ENCODE results near the gene OBSCN.
"Not testable (repeated sequence)": the region's sequence is repeated elsewhere in the genome, so short reads cannot be mapped to it uniquely, and the experiment has no call there.

Gene OBSCN

DNA sequence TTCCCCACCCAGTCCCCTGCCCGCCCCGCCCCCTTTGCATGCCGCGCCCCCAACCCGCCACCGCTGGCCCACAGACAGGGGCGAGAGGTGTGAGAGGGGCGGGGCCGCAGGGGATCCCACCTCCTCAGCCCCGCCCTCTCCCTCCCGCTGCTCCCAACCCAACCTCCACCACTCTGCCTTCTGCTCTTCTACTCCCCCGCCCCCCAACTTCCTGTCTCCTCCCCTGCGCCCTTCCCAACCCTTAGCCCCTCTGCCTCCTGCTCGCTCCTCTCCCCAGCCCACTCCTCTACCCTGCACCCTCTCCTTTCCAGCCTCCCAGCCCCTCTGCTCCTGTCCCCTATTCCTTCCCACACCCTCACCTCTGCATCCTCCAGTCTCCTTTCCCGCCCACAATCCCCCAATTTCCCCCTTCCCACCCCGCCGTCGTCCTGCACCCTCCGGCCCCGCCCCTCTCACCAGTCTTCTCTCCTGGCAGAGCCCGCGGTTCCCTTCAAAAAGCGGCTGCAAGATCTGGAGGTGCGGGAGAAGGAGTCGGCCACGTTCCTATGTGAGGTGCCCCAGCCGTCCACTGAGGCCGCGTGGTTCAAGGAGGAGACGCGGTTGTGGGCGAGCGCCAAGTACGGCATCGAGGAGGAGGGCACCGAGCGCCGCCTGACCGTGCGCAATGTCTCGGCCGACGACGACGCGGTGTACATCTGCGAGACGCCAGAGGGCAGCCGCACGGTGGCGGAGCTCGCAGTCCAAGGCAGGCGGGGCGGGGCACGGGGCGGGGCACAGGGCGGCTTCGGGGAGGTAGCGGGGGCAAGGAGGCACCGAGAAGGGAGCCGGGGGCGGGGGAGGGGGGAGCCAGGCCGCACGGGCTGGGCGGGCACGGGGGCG, 5.4 kb downstream of the OBSCN start:
- peak; percentile 78 for DNase-seq

DNA sequence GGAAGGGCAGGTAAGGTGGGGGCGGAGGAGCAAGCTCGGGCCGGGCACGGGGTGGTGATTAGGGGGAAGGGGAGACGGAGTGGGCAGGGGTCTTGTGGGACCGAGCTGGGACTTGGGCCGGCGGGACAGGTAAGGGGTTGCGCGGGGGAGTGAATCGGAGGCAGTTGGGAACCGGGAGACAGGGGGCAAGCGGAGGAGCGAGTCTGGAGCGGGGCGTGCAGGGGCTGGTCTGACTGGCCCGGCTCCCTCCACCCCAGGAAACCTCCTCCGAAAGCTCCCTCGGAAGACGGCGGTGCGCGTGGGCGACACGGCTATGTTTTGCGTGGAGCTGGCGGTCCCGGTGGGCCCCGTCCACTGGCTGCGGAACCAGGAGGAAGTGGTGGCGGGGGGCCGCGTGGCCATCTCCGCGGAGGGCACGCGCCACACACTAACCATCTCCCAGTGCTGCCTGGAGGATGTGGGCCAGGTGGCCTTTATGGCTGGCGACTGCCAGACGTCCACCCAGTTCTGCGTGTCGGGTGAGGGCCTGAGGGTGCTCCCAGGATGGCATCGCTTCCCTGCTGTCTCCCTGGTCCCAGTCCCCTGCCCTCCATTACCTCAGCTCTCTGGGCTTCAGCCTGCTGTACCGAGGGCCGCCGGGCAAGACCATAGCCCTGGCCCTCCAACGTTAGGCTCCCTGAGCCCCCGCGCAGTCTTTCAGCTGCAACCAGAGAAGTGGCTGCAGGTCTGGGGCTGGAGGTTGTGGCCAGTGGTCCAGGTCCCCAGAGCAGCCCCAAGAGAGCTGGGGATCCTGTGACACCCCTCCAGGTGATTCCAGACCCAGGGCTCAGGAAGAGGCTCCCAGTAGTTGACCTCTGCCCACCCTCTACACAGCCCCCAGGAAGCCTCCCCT, 6.3 kb downstream of the OBSCN start:
- DNase-seq: no peak

DNA sequence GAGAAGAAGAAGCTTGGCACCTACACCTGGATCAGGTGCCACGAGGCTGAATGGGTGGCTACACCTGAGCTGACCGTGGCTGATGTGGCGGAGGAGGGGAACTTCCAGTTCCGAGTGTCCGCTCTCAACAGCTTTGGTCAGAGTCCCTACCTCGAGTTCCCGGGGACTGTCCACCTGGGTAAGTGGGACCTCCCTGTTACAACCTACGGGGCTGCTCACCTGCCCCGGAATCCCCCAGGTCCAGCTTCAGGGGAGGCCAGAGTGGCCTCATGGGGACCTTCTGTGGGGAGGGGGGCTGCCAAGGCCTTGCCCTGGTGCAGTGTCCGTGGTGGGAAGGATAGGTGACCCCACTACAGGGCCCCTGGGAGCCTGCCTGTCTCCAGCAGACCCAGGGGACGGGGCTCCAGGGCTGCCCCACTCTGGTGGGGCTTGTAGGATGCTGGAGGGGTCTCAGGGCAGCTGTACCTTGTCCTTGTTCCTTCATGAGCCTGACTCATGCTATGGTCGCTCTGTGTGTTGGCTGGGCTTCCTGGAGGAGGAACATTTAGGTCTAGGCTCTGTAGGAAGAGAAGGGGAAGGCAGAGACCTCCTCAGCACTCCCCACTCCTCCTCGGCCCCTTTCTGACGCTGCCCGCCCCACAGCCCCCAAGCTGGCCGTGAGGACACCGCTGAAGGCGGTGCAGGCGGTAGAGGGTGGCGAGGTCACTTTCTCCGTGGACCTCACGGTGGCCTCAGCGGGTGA, 7.2 kb downstream of the OBSCN start:
- no peak for DNase-seq

DNA sequence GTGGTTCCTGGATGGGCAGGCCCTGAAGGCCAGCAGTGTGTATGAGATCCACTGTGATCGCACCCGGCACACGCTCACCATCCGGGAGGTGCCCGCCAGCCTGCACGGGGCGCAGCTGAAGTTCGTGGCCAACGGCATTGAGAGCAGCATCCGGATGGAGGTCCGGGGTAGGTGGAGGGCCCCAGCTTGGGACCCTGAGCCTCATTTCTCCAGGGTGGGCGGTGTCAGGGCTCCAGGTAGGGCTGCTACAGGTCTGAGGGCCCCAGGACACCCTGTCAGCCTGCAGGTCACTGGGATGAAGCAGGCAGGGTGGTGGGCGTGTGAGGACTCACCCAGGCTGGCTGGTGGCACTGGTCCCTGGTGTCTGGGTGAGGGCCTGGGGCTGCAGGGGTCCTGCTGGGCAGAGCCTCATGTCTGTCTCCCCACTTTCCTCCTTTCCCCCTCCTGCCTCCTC, 7.8 kb downstream of the OBSCN start:
- DNase-seq: no peak

DNA sequence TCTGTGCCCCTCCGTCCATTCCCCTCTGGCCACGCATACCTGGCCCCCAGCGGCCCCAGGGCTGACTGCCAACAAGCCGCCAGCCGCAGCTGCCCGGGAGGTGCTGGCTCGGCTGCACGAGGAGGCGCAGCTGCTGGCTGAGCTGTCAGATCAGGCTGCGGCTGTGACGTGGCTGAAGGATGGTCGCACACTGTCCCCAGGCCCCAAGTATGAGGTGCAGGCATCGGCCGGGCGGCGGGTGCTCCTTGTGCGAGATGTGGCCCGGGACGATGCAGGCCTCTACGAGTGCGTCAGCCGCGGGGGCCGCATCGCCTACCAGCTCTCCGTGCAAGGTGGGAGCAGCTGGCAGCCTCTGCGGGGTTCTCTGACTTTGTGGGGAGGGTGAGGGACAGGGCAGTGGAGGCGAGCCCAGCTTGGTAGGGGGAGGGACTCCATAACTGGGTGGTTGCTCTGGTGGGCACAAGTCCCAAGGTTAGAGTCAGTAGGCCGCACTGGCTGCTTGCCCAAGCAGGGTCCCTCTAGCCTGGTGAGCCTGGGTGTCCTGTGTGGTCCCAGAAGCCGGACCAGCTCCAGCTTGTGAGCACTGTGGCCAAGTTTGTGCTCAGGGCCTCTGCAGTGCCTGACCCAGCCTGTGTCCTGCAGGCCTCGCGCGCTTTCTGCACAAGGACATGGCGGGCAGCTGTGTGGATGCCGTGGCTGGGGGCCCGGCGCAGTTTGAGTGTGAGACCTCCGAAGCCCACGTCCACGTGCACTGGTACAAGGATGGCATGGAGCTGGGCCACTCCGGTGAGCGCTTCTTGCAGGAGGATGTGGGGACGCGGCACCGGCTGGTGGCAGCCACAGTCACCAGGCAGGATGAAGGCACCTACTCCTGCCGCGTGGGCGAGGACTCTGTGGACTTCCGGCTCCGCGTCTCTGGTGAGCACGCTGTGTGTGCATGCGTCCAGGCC, 8.8 kb downstream of the OBSCN start:
- no peak for DNase-seq

DNA sequence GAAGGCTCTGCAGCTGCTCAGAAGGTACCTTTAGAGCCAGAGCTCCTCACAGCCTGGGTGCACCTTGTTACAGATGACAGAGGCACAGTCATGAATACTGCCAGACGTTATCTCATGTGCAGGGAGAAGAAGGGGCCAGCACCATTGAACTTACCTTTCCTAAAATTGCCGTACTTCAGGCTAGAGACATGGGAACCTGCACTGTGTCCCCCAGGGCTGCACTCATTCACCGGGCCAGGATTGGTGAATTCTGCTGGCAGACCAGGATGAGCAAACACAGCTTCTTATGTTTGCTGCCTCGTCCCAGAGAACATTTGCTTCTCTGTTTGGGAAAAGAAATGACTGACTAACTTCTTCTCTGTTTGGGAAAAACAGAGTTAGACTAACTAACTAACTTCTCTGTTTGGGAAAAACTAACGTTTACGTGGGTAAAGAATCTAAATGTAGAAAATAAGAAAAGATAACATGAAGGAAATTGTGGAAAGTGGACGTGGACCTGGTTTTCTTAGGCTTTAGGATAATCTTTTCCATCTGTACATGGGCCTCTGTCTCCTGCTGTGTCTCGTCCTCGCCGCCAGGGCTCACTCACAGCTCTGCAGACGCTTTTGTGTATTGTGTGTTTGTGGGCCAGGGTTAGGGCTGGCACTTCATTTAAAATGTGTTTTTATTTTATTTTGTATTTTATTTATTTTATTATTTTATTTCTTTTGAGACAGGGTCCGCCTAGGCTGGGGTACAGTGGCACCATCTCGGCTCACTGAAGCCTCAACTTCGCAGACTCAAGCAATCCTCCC, 9.9 kb downstream of the OBSCN start:
- peak; percentile 40 for DNase-seq

DNA sequence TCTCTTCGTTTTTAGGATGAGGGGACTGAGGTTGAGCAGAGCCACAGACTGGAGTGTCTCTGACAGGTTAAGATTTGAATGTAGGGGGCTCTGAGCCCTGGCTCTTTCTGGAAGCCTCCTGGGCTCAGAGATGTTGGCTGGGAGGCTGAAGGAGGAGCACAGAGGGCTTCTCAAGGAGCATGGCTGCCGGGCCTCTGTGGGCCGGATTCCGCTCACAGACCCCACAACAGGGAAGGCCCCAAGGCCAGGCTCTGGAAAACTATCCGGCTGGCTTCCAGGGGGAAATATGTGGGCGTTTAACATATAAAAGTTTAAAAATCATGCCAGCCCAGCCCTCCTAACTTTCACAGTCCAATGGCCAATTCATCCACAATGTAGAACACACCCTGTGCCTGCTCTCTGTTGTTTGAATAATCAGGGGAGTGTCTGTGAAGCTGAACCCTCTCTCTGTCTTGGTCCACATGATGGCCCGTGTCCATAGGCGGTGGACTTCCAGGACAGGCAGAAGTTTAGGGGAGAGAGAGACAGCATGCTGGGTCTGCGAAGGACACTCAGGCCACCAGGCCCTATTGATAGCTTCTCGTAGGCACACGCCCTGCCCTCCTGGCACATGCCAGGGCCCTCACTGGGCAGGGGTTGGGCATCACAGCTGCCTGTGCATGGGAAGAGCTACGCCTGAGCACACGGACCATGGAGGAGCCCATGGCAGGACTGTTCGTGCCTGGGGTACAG, 10.8 kb downstream of the OBSCN start:
- DNase-seq: no peak

DNA sequence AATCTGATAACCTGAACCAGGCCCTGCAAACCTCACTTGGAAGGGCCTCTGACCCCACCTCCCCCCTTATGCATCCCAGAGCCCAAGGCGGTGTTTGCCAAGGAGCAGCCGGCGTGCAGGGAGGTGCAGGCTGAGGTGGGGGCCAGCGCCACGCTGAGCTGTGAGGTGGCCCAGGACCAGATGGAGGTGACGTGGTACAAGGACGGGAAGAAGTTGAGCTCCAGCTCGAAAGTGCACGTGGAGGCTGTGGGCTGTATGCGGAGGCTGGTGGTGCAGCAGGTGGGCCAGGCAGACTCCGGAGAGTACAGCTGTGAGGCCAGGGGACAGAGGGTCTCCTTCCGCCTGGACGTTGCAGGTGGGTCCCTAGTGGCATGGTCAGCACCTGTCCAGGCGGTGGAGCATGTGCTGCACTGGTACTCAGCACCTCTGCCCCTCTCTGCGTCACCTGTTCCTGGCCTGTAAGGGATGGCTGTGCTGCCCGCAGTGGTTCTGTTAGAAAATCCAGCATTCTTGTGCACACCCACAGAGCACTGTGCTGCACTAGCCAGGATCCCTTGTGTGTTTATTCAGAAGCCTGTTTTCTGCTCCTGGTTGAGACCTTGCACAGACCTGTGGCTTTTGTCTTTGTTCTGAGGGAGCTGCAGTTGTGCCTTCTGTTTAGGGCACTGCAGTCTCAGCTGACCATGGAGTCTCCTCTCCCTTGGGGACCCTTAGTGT, 11.6 kb downstream of the OBSCN start:
- DNase-seq: no peak

DNA sequence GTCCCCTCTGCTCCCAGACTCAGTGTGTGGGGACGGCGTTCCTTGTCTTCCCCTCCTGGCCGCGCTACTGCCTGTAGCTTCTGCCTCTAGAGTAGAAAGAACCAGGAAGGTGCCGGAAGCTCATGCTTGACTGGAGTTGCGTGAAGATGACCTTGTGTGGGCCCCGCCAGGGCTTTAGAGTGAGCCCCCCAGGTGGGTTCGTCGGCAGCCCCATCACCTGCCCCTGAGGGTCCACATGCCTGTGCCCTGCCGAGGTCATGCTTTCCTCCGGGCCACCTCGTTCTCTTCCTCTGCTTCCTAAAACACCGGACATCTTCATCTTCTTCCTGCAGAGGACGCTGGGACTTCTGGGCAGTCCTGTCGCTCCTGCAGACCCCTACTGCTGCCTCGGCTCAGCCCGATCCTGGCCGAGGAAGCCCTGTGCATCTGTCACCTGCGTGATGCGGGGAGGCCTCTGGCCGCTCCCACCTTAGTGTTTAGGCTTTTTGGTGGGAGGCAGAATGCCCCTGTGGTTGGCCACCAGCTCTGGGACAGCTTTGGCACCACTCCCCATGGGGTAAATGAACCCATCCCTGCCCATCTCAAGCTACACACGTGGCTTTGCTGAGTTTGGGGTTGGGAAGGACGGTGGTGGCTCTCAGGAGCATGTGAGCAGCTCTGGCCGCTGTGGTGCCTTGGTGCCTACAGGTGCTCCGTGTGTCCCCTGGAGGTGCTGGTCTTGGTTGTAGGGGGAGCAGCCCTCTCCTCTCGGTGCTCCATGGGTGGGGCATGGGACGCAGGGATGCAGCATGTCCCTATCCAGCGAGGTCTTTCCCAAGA, 12.3 kb downstream of the OBSCN start:
- DNase-seq: no peak

DNA sequence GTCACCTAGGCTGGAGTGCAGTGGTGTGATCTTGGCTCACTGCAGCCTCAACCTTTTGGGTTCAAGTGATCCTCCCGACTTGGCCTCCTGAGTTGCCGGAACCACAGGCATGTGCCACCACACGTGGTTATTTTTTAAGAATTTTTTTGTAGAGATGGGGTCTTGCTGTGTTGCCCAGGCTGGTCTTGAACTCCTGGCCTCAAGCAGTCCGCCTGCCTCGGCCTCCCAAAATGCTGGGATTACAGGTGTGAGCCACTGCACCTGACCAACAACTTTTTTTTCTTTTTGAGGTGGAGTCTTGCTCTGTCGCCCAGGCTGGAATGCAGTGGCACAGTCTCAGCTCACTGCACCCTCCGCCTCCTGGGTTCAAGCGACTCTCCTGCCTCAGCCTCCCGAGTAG, 13.3 kb downstream of the OBSCN start:
- not testable (repeated sequence) for DNase-seq

DNA sequence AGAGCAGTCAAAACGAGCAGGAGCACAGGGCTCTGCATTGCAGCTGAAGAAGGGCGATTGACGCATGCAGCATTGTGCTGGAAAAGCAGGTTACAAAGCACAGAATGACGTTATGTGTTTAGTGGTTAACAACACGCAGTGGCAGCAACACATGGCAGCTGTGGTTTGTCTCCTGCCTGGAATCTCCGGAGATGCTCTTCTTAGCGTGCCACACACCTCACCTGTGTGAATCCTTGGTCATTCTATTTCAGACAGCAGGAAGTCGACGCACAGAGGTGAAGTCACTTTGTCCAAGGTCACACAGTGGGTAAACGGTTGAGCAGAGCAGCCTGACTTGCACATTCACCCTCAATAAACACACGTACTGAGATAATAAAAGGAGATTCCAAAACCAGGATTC, 14.7 kb downstream of the OBSCN start:
- DNase-seq: no peak

DNA sequence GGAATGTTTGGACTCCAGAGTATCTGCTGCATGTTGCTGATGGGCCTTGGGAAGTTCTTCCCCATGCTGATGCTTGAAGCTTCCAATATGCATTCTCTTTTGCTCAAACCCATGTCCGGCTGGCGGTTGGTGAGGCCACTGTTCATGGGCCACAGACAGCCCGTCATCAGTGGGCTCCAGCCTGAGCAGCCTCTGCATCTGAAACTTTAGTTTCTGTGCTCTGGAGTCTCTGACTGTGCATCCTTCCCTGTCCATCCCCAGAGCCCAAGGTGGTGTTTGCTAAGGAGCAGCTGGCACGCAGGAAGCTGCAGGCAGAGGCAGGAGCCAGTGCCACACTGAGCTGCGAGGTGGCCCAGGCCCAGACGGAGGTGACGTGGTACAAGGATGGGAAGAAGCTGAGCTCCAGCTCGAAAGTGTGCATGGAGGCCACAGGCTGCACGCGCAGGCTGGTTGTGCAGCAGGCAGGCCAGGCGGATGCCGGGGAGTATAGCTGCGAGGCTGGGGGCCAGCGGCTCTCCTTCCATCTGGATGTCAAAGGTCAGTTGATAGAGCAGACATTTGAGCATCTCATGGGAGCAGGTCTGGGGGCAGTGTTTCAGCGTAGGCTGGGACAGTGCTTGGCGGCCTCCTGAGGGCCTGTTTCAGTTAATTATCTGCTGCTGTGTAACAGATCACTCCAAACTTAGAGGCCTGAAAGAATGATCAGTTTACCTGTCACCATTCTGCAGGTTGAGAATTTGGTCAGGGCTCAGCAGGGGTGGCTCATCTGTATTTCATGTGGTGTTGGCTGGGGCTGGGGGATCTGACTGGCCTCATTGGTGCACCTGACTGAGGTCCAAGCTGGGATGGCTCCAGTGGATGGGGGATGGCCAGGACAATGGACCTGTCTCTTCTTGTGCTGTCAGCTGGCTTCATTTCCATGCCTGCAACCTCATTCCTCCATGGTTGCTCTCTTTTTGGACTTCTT, 16.6 kb downstream of the OBSCN start:
- DNase-seq: no peak

DNA sequence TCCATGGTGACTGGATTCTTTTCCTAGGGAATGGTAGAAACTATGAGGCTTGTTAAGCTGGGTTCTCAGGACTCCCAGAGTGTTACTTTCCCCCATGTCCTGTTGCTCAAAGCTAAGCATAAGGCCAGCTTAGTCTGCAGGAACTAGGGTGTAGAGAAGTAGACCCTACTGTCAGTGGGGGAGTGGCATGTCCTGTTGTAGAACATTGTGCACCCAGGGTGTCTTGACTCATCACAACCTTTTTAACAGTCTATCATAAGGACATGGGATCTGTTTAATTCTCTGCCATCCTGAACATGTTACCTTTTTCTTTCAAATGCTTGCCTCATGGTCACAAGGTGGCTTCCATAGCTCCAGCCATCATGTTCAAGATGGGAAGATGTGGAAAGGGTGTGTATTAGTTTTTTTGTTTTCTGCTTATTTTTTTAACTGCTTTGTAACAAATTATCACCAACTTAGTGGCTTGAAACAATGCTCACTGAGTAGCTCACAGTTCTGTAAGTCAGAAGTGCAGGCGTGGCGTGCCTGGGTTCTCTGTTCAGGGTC, 17.4 kb downstream of the OBSCN start:
- no peak for DNase-seq

DNA sequence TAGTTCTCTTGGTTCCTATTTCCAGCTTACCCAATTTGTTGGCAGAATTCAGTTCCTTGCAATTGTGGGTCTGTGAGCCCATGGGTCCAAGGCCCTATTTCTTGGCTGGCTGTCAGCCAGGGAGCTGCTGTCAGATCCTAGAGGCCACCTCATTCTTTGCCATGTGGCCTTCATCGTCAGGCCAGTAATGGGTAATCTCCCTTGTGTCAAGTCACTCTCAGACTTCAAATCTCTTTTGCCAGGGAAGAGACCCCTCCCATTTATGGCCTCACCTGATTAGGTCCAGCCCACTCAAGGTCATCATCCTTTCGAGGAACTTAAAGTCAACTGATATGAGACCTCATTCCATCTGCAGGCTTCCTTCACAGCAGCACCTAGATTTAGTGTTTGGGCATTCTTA, 17.9 kb downstream of the OBSCN start:
- DNase-seq: no peak

DNA sequence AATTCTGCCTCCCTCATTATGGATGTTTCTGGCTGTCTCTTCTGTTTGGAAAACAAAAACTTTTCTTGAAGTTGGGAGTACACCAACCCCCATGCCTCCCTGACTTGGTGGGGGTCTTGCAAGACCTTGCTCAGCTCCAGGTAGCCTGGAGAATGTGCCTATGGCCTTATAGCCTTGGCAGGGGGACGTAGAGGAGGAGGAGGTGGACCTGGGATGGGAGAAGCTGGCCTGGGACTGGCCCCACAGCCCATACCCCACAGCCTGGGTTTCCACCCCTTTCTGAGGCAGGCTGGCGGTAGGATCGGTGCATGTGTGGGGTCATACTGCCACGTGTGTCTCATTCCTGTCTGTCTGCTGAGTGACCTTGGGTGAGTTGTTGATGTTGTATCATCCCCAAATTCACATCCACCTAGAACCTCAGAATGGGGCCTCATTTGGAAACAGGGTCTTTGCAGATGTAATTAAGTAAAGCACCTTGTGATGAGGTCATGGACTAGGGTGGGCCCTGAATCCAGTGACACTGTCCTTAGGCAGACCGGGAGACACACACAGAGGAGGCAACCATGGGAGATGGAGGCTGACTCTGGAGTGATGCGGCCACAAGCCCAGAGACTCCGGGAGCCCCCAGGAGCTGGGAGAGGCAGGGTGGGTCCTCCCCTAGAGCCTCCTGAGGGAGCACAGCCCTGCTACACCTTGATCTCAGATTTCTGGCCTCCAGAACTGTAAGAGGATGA, 18.5 kb downstream of the OBSCN start:
- no peak for DNase-seq

Data from fibroblast of skin of scalp (primary cell).